Osteocyte (in vitro differentiated cells): Measurements from ENCODE around the gene TOX2. TPM values are rescaled to one million over a fixed set of nuclear protein-coding genes. Genes with fewer than 3 reads are reported as not detected.

ENCODE experiments used
- DNase-seq: peaks from one replicate; pipeline ENCODE4 v3.0.0; 2021; ENCODE audit warnings: mixed read lengths; ENCODE audit not compliant: unreplicated experiment; ENCODE audit errors: extremely low spot score
- H3K27ac Mint-ChIP-seq: one replicate; pipeline ENCODE4 v1.8.0; 2021; ENCODE audit warnings: mild to moderate bottlenecking, mixed read lengths; ENCODE audit not compliant: unreplicated experiment
- H3K27me3 Mint-ChIP-seq: one replicate; pipeline ENCODE4 v1.8.0; 2021; ENCODE audit warnings: mixed read lengths; ENCODE audit not compliant: unreplicated experiment
- H3K36me3 Mint-ChIP-seq: one replicate; pipeline ENCODE4 v1.8.0; 2021; ENCODE audit warnings: mixed read lengths; ENCODE audit not compliant: unreplicated experiment
- H3K4me1 Mint-ChIP-seq: one replicate; pipeline ENCODE4 v1.8.0; 2021; ENCODE audit warnings: mixed read lengths; ENCODE audit not compliant: unreplicated experiment
- H3K4me3 Mint-ChIP-seq: one replicate; pipeline ENCODE4 v1.8.0; 2021; ENCODE audit warnings: mild to moderate bottlenecking, moderate library complexity, mixed read lengths; ENCODE audit not compliant: unreplicated experiment
- H3K9me3 Mint-ChIP-seq: one replicate; pipeline ENCODE4 v1.8.0; 2021; ENCODE audit warnings: mixed read lengths; ENCODE audit not compliant: unreplicated experiment
- total RNA-seq: library from RNA; stranded (reverse); gene quantifications from 2 replicates; pipeline ENCODE4 v1.2.1, GENCODE V29; 2021
- TF ChIP-seq, protein P1 (sequence below): fragments of 200-600 bp; sonication (generic); IDR thresholded peaks from 2 replicates; pipeline ENCODE4 v1.5.0; 2021; ENCODE audit warnings: antibody characterized with exemption, mild to moderate bottlenecking, moderate library complexity

Gene TOX2
- total RNA-seq, 1 donor from 2014 or later = not detected

DNA sequence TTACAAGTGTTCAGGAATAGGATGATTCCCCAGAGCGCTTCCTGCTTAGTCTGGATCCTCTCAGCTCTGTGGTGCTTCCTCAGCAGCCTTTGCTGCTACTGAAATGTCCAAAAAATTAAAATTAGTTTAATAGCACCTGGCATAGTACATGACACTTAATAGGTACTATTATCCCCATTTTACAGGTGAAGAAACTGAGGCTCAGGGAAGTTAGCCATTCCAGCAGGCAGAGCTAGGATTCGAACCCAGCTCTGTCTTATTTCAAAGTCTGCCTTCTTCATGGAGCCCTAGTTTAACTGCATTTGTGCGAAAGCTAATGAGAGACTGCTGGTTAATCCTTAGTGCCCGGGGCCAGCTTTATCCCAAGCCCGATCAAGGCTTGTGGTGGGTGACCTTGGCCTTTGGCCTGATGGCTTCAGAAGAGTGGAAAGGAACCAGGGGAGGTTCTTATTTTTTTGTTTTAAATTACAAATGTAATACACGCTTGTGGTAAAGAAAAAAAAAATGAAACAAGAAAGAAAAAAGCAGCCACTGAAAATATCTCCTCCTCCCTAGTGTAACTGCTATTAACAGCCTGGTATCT, 30.1 kb downstream of the TOX2 start:
- Mint-ChIP-seq H3K4me3 (no peak overlapping the region), H3K27ac (no peak overlapping the region), H3K27me3 (no peaks in the 10 kb centered on the region), H3K9me3 (no peaks in the 10 kb centered on the region), H3K4me1 (peaks cover 3% of the 10 kb centered on the region), H3K36me3 (no peaks in the 10 kb centered on the region)
- TF ChIP-seq, protein P1, sequence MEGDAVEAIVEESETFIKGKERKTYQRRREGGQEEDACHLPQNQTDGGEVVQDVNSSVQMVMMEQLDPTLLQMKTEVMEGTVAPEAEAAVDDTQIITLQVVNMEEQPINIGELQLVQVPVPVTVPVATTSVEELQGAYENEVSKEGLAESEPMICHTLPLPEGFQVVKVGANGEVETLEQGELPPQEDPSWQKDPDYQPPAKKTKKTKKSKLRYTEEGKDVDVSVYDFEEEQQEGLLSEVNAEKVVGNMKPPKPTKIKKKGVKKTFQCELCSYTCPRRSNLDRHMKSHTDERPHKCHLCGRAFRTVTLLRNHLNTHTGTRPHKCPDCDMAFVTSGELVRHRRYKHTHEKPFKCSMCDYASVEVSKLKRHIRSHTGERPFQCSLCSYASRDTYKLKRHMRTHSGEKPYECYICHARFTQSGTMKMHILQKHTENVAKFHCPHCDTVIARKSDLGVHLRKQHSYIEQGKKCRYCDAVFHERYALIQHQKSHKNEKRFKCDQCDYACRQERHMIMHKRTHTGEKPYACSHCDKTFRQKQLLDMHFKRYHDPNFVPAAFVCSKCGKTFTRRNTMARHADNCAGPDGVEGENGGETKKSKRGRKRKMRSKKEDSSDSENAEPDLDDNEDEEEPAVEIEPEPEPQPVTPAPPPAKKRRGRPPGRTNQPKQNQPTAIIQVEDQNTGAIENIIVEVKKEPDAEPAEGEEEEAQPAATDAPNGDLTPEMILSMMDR = no peak
- DNase-seq = no peak

DNA sequence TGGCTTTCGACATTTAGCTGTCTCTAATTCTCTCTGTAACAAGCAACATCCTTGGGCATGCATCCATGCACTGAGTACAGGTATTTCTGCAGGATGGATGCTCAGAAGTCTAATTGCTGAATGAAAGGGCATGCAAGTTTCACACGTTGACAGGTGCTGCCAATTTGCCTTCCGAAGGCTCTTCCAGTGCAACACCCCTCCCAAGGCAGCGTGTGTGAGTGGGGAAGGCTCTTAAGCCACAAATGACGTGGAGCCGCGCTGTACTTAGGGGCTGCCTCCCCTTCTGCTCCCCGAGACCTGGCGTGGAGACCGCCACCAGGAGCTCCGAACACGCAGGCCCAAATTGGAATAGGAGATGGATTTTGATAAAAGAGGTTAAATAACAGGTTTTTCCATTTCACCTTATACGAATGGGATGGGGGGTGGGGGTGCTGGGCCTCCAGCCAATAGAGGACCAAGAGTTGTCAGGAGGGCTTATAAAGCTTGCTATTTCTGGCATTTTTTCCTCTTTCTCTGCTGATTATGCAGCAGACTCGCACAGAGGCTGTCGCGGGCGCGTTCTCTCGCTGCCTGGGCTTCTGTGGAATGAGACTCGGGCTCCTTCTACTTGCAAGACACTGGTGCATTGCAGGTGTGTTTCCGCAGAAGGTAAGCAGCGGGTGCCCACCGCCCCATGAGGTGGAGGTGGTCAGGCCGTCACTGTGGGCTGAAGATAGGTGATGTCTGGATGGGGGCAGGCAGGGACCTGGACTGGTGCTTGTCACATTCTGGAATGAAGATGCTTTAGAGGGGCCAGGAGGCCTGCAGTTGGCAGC, 30.9 kb downstream of the TOX2 start:
- no peak overlapping the region for H3K4me3 Mint-ChIP-seq
- no peaks in the 10 kb centered on the region for H3K36me3 Mint-ChIP-seq
- no peaks in the 10 kb centered on the region for H3K9me3 Mint-ChIP-seq
- TF ChIP-seq, protein P1 = no peak
- peaks cover 3% of the 10 kb centered on the region for H3K4me1 Mint-ChIP-seq
- DNase-seq = no peak
- no peaks in the 10 kb centered on the region for H3K27me3 Mint-ChIP-seq
- no peak overlapping the region for H3K27ac Mint-ChIP-seq

DNA sequence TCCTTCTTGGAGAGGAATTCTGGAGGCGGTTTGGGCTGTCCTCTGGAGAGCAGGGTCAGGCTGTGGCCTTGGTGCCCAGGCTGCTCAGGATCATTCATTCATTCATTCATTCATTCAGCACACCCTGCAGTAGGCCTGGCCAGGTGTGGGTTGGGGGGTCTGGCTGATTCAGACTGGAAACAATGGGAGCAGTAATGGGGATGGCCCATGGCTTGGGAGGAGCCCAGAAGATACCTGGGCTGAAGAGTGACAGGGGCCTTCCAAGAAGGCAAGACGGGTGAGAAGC, 31.5 kb downstream of the TOX2 start:
- H3K36me3 Mint-ChIP-seq = no peaks in the 10 kb centered on the region
- TF ChIP-seq, protein P1 = no peak
- no peaks in the 10 kb centered on the region for H3K9me3 Mint-ChIP-seq
- H3K27me3 Mint-ChIP-seq = no peaks in the 10 kb centered on the region
- H3K4me1 Mint-ChIP-seq = peaks cover 3% of the 10 kb centered on the region
- no peak overlapping the region for H3K27ac Mint-ChIP-seq
- DNase-seq = no peak
- no peak overlapping the region for H3K4me3 Mint-ChIP-seq

DNA sequence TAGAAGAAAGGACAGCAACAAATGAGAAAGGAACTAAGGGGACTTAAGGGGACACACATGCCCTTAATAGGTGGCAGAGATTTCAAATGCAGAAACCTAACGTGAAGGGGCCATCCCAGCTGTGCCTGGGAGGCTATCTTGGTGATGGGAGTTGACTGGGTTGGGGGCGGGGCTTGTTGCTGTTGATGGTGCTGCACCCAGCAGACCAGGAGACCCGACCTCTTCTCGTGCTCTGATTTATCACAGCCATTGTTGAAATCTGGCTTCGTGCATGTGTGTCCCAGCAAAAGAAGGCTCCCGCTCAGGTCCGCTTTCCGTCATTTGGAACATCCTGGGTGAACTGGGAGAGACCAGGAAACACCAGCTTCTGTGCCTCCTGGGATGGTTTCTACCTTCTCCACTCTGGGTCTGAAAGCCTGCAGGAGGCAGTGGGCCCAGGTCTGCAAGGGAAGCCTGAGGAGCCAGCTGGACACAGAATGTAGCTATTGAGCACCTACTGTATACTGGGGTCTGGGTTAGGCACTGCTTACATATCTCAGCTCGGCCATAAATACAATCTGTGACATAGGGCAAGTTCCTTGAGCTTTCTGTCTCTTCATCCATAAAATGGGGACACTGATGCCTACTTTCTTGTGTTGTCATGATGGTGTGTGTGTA, 32.1 kb downstream of the TOX2 start:
- TF ChIP-seq, protein P1 = no peak
- Mint-ChIP-seq H3K4me1 (peaks cover 3% of the 10 kb centered on the region), H3K36me3 (no peaks in the 10 kb centered on the region), H3K4me3 (no peak overlapping the region), H3K9me3 (no peaks in the 10 kb centered on the region), H3K27ac (no peak overlapping the region), H3K27me3 (no peaks in the 10 kb centered on the region)
- no peak for DNase-seq

DNA sequence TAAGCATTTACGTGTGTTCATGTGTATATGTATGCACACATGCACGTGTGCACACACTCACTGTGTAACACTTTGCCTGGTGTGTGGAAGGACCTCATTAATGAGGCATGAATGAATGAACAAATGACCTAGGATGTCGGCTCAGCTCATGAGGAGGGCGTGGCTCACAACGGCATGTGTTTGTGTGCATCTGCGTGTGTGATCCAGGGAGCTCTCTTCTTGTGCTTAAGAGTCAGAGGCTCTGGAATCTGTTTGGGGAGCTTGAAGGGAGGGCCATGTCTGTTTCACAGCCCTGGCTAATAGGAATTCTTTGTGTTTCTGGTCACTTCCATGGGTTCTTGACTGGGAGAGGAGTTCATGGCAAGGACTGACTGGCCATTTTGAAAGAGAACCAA, 32.7 kb downstream of the TOX2 start:
- Mint-ChIP-seq H3K36me3 (no peaks in the 10 kb centered on the region), H3K4me1 (peaks cover 3% of the 10 kb centered on the region), H3K4me3 (no peak overlapping the region), H3K27ac (no peak overlapping the region), H3K9me3 (no peaks in the 10 kb centered on the region), H3K27me3 (no peaks in the 10 kb centered on the region)
- no peak for DNase-seq
- TF ChIP-seq, protein P1 = no peak
